Measurements from ENCODE around the gene CTBP1. TPM values are rescaled to one million over a fixed set of nuclear protein-coding genes. Genes with fewer than 3 reads are reported as not detected.

Gene CTBP1
- total and polyA plus RNA-seq, 2 of the 8 experiments (the other 6 are each of a cell fraction or from before 2014, with no cell fraction given), result 128 to 185 TPM

DNA sequence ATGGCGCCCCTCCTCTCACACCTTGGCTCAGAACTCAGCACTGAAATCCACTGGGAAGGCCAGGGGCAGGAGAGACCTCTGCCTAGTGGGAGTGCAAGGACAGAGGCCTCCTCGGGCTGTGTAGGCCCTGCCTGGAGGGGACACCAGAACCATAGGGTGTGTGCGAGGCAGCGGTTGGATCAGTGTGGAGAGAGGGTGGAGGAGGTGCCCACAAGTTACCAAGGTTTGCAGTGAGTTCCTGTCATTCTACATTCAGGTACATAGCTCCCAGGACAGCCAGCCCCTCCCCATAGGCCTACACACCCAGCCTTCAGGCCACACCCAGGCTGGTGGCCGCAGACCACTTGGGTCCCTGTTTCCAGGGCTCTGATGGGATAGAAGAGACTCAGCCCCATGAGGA is 57.3 kb downstream of the CTBP1 start:
- Histone ChIP-seq H3K79me1 (ENCODE audit: low read depth, low read length) (no peaks in the 10 kb centered on the region), H3K9me3 (ENCODE audit: insufficient read depth in 2 of 2, low read depth in 1 of 2, low read length in 1 of 2) (no peaks in the 10 kb centered on the region), H2BK20ac (ENCODE audit: low read length) (no peak overlapping the region), H2BK12ac (ENCODE audit: low read depth, low read length) (no peak overlapping the region), H4K8ac (ENCODE audit: extremely low read depth, insufficient read depth, low read length) (no peak overlapping the region), H3K4ac (replicated peaks; ENCODE audit: insufficient read length, low read depth, low read length) (no peak overlapping the region), H3K4me3 (ENCODE audit: extremely low read depth in 1 of 4, insufficient read depth in 2 of 4, low read depth in 3 of 4, low read length in 4 of 4) (no peak overlapping the region), H3K79me2 (ENCODE audit: control insufficient read depth in 1 of 2, insufficient read depth in 2 of 2, low read length in 2 of 2) (no peaks in the 10 kb centered on the region), H2BK120ac (replicated peaks; ENCODE audit: low read depth, low read length) (no peak overlapping the region), H3K4me2 (ENCODE audit: insufficient read depth in 1 of 2, low read depth in 2 of 2, low read length in 2 of 2) (no peak overlapping the region), H3K36me3 (ENCODE audit: control insufficient read depth in 2 of 4, insufficient read depth in 4 of 4, low read length in 3 of 4) (no peaks in the 10 kb centered on the region), H4K91ac (replicated peaks; ENCODE audit: insufficient read length, low read length) (no peak overlapping the region), H3K4me1 (replicated peaks in 1 of 4; ENCODE audit: control insufficient read depth in 3 of 4, insufficient read depth in 4 of 4, low read length in 3 of 4) (no peaks in the 10 kb centered on the region), H2BK5ac (ENCODE audit: low read depth, low read length) (no peak overlapping the region), H3K56ac (replicated peaks; ENCODE audit: insufficient read length, low read depth, low read length) (no peak overlapping the region), H3K23ac (ENCODE audit: insufficient read length) (no peak overlapping the region), H3K27me3 (replicated peaks in 1 of 4; ENCODE audit: control insufficient read depth in 3 of 4, extremely low read depth in 1 of 4, insufficient read depth in 3 of 4, low read length in 3 of 4) (no peaks in the 10 kb centered on the region; a peak in 2 of 7 replicates), H2AK5ac (ENCODE audit: low read depth, low read length) (no peak overlapping the region), H4K20me1 (replicated peaks in 1 of 2; ENCODE audit: control insufficient read depth in 1 of 2, insufficient read depth in 2 of 2, low read length in 2 of 2) (no peaks in the 10 kb centered on the region), H3K27ac (ENCODE audit: low read depth, low read length) (no peak overlapping the region), H3K9ac (replicated peaks in 1 of 4; ENCODE audit: extremely low read depth in 1 of 4, low read depth in 3 of 4, low read length in 3 of 4) (no peak overlapping the region), H4K5ac (ENCODE audit: insufficient read length, low read depth, low read length) (no peak overlapping the region), H2BK15ac (ENCODE audit: low read length) (no peak overlapping the region), H3K14ac (ENCODE audit: insufficient read length) (no peak overlapping the region), H3K18ac (ENCODE audit: extremely low read depth, low read length) (no peak overlapping the region), H2AFZ (ENCODE audit: low read length) (no peak overlapping the region), H3K23me2 (ENCODE audit: low read depth, low read length) (no peaks in the 10 kb centered on the region)
- WGBS, 2 experiments (ENCODE audit: extremely low coverage in 1 of 2, insufficient coverage in 1 of 2, insufficient read length in 1 of 2, insufficient replicate concordance in 2 of 2, low coverage in 1 of 2, low lambda C conversion rate in 2 of 2, missing lambda C conversion rate in 1 of 2), result 82% methylated on average over 5 of the region's 5 CpGs; no CpG with 5 or more reads in 1 of the 2 experiments
- FAIRE-seq (no peak), DNase-seq (ENCODE audit: low read depth in 1 of 2, low spot score in 2 of 2) (no peak)
- ChIA-PET CTCF (ENCODE audit: partially characterized antibody) (interaction anchor here (1.0 to 1.6 kb wide), 3 partner anchors 22 to 65 kb away, joined by 3 read pairs; no protein-coding TSS in a partner anchor), POLR2A (ENCODE audit: partially characterized antibody) (interaction anchor here (1.2 kb wide), 1 partner anchor 20 kb away, joined by 4 read pairs; the partner anchor contains the start of gene SPON2)
- no peak for TF ChIP-seq SRF (IDR thresholded peaks at IDR 0.05; ENCODE audit: low read depth, low read length)
- no peak for TF ChIP-seq RBBP5 (IDR thresholded peaks at IDR 0.05; ENCODE audit: borderline replicate concordance, low read depth, low read length)
